Activated CD4-positive, CD25-positive, alpha-beta regulatory T cell treated with anti-CD3 and anti-CD28 coated beads, Interleukin-2, amount 50 U/mL, for 72 hours (primary cell): ENCODE data around the gene CLCN2.
A peak's percentile ranks its signal among the peaks of the same experiment; 100 is the strongest.

Experiments used
- DNase-seq: peaks from one replicate; pipeline ENCODE4 v3.0.0; 2021

CLCN2 gene

GRCh38 chr3:184359610-184360009, 1.8 kb downstream of the CLCN2 start:
- DNase-seq = no peak

DNA sequence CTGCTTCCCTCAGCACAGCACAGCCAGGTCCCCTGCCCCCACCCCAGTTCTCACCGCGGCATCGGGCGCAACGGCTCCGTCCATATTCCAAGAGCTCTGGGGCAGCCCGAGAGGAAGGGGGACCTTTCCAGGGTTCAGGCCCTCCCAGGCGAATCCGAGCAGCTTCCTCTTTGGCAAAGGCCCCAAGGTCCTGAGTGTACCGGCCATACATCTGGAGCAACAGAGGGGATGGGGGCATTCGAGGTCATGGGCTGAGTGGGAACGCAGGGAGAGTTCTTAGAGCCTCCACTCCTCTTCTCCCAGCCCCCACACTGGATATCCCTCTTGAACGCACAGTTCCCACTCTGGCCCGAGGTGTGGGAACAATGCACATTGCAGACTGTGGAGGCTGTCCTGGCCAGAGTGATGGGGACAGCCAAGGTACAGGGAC, 2.5 kb downstream of the CLCN2 start:
- DNase-seq = no peak

GRCh38 chr3:184358124-184358767, 3.2 kb downstream of the CLCN2 start:
- DNase-seq = no peak

DNA sequence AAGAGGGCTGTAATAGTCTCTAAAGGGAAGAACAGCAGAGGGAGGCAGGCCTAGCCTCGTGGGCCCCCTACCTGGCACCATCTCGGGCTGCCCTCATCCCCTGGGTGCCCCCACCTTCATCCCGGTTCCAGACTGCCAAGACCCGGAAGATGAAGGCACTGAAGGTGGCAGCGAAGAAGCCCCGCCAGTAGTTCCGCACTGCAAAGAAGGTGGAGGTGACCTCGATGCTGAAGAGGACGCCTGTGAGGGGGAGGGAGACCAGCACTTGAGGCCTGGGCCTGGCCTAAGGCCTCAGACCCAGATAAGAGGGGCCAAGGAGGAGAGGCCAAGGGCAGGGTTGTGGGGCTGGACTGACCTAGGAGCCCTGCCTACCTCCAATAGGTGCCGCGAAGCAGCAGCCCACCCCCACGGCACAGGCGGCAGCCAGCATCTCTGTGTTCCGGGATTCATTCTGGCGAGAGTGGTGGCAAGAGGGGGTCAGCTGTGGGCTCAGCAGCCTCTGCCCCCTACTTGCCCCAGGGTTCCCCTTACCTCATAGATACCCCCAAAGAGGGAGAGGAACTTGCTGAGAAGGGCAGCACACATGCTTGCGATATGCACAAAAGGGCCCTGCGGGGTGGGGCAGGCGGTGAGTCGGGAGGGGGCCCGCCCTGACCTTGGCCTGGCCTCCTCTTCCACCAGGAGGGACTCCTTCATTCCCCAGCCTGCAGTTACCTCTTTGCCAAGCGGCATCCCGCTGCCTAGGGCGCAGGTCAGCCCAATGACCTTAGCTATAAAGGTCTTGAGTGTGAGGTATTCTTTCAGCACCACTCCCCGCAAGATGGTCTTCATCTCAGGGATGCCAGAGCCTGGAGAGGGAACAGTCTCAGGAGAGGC, 3.9 kb downstream of the CLCN2 start:
- DNase-seq = no peak

GRCh38 chr3:184355261-184356040, 6.0 kb downstream of the CLCN2 start:
- no peak for DNase-seq

DNA sequence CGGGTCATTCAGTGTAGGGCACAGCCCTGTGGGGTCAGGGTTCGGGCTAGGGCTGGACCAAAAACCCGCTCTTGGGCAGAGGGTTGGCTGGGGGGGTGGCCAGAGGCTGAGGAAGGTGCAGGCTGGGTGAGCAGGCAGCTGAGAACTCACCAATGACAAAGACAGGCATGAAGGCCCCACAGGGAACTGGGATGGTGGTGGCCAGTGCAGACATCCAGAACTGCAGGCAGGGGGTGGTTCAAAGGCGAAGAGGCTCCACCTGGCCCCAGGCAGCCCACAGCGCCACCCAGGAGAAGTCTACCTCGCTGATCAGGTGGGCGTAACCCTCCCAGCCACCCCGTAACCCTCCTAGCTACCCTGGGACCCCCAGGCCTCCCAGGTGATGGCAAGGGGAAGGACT, 6.7 kb downstream of the CLCN2 start:
- DNase-seq = no peak

DNA sequence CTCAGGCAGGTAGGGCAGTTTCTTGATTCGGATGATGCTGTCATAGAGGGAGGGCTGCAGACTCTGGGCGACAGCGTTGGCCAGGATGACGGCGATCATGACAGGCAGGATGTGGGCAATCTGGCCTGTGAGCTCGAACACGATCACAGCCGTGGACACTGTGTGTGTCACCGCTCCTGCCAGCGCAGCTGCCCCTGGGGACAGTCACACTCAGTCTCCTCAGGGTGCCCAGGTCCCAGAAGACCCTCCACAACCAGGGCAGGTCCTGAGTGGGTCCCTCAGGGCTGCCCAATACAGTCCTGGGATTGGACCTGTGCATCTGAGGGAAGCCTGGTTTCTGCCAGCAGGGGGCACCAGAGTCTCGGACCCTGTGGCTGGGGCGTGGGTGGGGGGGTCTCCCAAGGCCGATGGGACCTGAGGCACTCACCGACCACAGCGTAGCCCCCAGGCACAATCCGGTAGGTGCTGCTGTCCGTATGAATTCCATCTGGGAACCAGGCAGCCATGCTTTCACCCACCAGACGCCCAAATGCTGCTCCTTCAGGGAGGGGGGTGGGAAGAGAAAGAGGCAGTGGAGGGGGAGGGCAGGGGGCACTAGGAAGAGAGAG, 7.2 kb downstream of the CLCN2 start:
- DNase-seq = peak; percentile 64

- no peak for DNase-seq
Measured at GRCh38 chr3:184353546-184353941, 7.9 kb downstream of the CLCN2 start.

DNA sequence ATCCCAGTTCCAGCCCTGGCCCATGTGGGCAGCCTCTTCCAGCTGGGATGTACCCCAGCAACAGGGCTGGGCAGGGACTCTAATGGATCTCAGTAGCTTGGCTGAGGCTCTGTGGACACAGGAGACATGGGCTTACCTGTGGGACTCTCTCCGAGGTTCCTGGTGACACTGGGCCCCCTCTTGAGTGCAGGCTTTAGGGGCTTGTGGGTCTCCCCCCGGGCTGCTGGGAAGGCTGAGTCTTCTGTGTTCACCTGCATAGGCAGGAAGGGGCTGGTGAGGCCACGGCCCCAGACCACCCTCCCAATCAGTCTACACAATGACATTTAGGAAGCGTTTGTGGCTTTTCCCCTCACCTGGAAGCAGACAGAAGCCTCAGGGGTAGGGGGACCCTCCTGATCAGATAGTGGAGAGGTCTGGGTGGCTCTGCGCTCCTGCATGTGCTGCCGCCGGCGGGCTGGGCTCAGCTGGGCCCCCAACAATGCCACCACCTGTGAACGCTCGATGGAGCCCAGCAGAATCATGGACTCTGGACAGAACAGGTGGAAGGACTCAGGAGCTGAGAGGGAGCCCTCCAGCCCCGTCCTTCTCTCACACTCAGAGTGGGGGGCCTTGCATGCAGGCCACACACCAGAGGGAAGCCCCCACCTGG, 8.4 kb downstream of the CLCN2 start:
- no peak for DNase-seq

- DNase-seq = no peak
Measured at GRCh38 chr3:184352149-184352785, 9.1 kb downstream of the CLCN2 start.

GRCh38 chr3:184351511-184352148, 9.8 kb downstream of the CLCN2 start:
- no peak for DNase-seq

- no peak for DNase-seq
Measured at GRCh38 chr3:184350618-184351017, 10.8 kb downstream of the CLCN2 start.

DNA sequence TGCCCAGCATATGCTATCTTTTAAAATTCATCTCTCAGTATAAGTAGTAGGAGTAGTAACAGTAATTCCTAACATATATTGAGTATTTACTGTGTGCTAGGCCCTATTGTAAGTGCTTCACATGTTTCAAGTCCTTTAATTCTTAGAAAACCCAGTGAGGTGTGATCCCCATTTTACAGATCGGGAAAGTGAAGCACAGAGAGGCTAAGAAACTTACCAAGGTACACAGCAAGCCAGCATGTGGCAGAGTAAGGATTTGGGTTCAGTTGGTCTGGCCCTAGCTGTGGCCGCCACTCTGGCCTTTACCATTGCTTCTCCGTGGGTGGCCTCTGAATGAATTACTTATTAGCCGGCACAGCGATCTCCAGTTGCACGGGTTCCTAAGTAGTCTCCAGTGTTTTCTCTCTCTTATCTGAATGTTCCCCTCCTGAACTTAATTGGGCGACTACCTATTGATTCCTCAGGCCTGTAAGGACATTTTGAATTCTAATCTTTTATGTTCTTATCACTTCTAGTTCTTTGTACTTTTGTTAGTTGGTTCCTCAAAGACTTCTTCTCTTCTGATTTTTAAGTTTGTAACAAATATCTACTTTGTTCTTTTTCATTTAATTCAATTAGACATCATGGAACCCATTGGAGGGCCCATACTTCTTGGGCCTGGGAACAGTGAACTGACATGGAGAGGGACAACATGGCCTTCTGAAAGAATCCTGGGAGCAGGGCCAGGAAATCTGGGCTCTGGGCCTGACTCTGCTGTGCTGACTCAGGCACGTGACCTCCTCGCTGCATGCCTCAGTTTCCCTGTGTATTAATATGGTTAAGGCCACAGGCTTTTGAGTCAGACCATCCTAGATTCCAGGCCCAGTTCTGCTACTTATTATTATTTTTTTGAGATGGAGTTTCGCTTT, 11.6 kb downstream of the CLCN2 start:
- DNase-seq = no peak

DNA sequence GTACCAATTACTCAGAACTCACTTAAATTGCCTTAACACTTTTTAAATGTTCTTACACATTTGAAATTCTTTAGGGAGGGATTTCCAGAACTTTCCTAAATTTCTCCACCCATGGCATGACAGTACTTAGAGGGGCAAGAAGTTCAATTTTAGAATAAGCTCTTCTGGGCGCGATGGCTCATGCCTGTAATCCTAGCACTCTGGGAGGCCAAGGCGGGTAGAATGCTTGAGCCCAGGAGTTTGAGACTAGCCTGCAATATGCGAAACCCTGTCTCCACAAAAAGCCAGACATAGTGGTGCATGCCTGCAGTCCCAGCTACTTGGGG, 13.4 kb downstream of the CLCN2 start:
- DNase-seq = no peak

GRCh38 chr3:184347321-184348056, 13.9 kb downstream of the CLCN2 start:
- no peak for DNase-seq

- DNase-seq = no peak
Measured at GRCh38 chr3:184346480-184347190, 14.8 kb downstream of the CLCN2 start.

DNA sequence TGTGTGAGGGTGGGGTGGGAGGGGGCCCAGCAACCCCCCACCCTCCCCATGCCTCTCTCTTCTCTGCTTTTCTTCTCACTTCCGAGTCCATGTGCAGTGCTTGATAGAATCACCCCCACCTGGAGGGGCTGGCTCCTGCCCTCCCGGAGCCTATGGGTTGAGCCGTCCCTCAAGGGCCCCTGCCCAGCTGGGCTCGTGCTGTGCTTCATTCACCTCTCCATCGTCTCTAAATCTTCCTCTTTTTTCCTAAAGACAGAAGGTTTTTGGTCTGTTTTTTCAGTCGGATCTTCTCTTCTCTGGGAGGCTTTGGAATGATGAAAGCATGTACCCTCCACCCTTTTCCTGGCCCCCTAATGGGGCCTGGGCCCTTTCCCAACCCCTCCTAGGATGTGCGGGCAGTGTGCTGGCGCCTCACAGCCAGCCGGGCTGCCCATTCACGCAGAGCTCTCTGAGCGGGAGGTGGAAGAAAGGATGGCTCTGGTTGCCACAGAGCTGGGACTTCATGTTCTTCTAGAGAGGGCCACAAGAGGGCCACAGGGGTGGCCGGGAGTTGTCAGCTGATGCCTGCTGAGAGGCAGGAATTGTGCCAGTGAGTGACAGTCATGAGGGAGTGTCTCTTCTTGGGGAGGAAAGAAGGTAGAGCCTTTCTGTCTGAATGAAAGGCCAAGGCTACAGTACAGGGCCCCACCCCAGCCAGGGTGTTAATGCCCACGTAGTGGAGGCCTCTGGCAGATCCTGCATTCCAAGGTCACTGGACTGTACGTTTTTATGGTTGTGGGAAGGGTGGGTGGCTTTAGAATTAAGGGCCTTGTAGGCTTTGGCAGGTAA, 15.9 kb downstream of the CLCN2 start:
- no peak for DNase-seq

DNA sequence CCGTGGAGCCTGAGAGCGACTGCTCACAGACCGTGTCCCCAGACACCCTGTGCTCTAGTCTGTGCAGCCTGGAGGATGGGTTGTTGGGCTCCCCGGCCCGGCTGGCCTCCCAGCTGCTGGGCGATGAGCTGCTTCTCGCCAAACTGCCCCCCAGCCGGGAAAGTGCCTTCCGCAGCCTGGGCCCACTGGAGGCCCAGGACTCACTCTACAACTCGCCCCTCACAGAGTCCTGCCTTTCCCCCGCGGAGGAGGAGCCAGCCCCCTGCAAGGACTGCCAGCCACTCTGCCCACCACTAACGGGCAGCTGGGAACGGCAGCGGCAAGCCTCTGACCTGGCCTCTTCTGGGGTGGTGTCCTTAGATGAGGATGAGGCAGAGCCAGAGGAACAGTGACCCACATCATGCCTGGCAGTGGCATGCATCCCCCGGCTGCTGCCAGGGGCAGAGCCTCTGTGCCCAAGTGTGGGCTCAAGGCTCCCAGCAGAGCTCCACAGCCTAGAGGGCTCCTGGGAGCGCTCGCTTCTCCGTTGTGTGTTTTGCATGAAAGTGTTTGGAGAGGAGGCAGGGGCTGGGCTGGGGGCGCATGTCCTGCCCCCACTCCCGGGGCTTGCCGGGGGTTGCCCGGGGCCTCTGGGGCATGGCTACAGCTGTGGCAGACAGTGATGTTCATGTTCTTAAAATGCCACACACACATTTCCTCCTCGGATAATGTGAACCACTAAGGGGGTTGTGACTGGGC, 16.7 kb downstream of the CLCN2 start:
- no peak for DNase-seq
